22Rv1 (cell line): ENCODE measurements around the gene ALPP.

Experiments
- ZFX ChIP-seq: fragments of 450-650 bp; IDR thresholded peaks from 2 replicates; pipeline ENCODE4 v1.6.1; 2017; ENCODE audit warnings: antibody characterized with exemption, borderline replicate concordance
- TF ChIP-seq, protein P1 (sequence below): fragments of 450-650 bp; IDR thresholded peaks from 2 replicates; pipeline ENCODE4 v1.5.1; 2017; ENCODE audit warnings: mild to moderate bottlenecking

DNA sequence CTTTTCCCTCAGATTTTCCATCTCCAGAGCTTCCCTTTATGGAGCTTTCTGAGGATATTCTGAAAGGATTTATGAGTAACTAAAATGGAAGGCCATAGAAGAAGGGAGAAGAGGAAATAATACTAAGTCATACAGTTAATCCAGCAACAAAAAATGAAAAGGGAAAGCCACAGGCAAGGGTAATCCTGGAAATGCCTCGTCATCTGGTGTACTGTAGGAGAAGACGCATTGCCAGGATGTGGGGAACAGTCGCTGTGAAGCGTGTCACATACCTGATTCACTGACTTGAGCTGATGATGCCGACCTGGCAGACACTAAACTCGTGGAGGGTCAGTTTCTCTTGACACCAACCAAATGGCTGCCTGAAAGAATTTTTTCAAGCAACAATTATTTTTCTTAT, 34.7 kb upstream of the ALPP start:
- TF ChIP-seq, protein P1, sequence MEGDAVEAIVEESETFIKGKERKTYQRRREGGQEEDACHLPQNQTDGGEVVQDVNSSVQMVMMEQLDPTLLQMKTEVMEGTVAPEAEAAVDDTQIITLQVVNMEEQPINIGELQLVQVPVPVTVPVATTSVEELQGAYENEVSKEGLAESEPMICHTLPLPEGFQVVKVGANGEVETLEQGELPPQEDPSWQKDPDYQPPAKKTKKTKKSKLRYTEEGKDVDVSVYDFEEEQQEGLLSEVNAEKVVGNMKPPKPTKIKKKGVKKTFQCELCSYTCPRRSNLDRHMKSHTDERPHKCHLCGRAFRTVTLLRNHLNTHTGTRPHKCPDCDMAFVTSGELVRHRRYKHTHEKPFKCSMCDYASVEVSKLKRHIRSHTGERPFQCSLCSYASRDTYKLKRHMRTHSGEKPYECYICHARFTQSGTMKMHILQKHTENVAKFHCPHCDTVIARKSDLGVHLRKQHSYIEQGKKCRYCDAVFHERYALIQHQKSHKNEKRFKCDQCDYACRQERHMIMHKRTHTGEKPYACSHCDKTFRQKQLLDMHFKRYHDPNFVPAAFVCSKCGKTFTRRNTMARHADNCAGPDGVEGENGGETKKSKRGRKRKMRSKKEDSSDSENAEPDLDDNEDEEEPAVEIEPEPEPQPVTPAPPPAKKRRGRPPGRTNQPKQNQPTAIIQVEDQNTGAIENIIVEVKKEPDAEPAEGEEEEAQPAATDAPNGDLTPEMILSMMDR = no peak
- no peak for TF ChIP-seq ZFX
